Upper lobe of left lung (tissue), 6 donors: ENCODE results near the gene STING1. TPM values are rescaled to one million over a fixed set of nuclear protein-coding genes. Genes with fewer than 3 reads are reported as not detected.
A peak's percentile ranks its signal among the peaks of the same experiment; 100 is the strongest.

Experiments used
- ATAC-seq, 2 donors: fragments of 200-7000 bp; cut with Tn5 transposase; one replicate each; pipeline ENCODE4 v1.9.1; 2022; ENCODE audit warnings: mild to moderate bottlenecking in 2 of 2, moderate library complexity in 2 of 2; ENCODE audit not compliant: low FRiP score in 2 of 2
- DNase-seq, 2 donors: peaks; one replicate each; pipeline ENCODE4 v3.0.0-alpha.2; 2019 to 2020
- H3K27ac ChIP-seq, 4 donors: fragments of 200-600 bp; sonication (generic); one replicate each; pipeline ENCODE4 v1.5.1; 2016 to 2019
- H3K27me3 ChIP-seq, 4 donors: fragments of 200-600 bp; sonication (generic); one replicate each; pipeline ENCODE4 v1.5.1; 2017 to 2019
- H3K36me3 ChIP-seq, 4 donors: fragments of 200-600 bp; sonication (generic); one replicate each; pipeline ENCODE4 v1.5.1; 2016 to 2019
- H3K4me1 ChIP-seq, 4 donors: fragments of 200-600 bp; sonication (generic); one replicate each; pipeline ENCODE4 v1.5.1; 2018 to 2019
- H3K4me3 ChIP-seq, 4 donors: fragments of 200-600 bp; sonication (generic); one replicate each; pipeline ENCODE4 v1.5.1; 2017 to 2019; ENCODE audit warnings: mild to moderate bottlenecking in 2 of 4, moderate library complexity in 1 of 4
- H3K9me3 ChIP-seq, 4 donors: fragments of 200-600 bp; sonication (generic); one replicate each; pipeline ENCODE4 v1.5.1; 2018 to 2019
- EP300 ChIP-seq, 4 donors: sonication (generic); formaldehyde crosslinking; IDR thresholded peaks; one replicate each; pipeline ENCODE4 v1.5.1; 2017; ENCODE audit warnings: antibody characterized with exemption in 4 of 4, control low read depth in 2 of 4
- POLR2A ChIP-seq, 4 donors: fragments of 450-650 bp; IDR thresholded peaks; one replicate each; pipeline ENCODE4 v1.5.1; 2016 to 2017; ENCODE audit warnings: antibody characterized with exemption in 4 of 4, mild to moderate bottlenecking in 2 of 4
- POLR2AphosphoS5 ChIP-seq, 2 donors: sonication (generic); formaldehyde crosslinking; IDR thresholded peaks; one replicate each; pipeline ENCODE4 v1.5.1; 2017; ENCODE audit warnings: antibody characterized with exemption in 2 of 2
- WGBS, 2 donors: methylation state at CpG; one replicate each; pipeline ENCODE4 v1.1.5; 2017 to 2018; 5-methylcytosine and 5-hydroxymethylcytosine counted together
- total RNA-seq, 6 donors: library from RNA; depleted of rRNA in 4 of 6; stranded (reverse); fragments of >200 nt in 4 of 6; gene quantifications; one replicate each; pipeline versions ENCODE4 v1.1.0 to v1.2.1, GENCODE V29; 2016 to 2021
- TF ChIP-seq, protein P1 (sequence below), 6 experiments: fragments of 450-650 bp in 4 of 6; fragments of 200-600 bp in 2 of 6; sonication (generic) in 2 of 6; IDR thresholded peaks; one replicate each; pipeline ENCODE4 v1.5.1; 2016 to 2019; ENCODE audit warnings: antibody characterized with exemption in 6 of 6
- donor health status: DM: no; HTN: no; CAD: no; lungs with moderate emphysema.
- donor health status: DM: no; HTN: yes; CAD: no; lungs with severe emphysema.

Gene STING1
- total RNA-seq, 6 donors from 2014 or later = 70.3 to 141 (median 107) TPM

DNA sequence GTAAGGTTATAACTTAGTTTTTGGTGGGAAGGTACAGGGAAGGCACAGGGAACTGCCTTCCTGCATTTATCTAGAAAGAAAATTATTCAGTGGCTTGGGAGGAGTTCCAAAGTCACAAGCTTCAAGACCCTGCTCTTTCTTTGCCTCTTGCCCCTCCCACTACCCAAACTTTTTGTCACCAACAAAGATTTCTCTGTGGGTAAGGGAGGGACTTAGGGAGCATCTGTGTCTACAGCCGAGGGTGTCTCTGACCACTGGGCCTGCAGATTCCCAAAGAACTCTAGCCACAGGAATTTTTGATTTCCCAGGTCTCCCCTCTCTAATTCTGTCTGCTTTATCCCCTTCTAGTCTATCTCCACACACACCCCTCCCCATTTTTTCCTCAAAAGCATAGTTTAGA is 22.1 kb downstream of the STING1 start:
- WGBS, 2 donors = 56 to 80% methylated on average over 1 of the region's 1 CpG
- ATAC-seq = no peak
- peak overlapping the region in 2 of 4 donors; percentile 36 to 52 for H3K4me3 ChIP-seq
- DNase-seq = no peak
- no peaks in the 10 kb centered on the region for H3K27me3 ChIP-seq
- H3K27ac ChIP-seq = peak overlapping the region; percentile 72 to 86 (median 80)
- H3K4me1 ChIP-seq = peaks cover 13 to 35% (median 21%) of the 10 kb centered on the region in 4 donors
- peaks cover 0 to 10% (median 0%) of the 10 kb centered on the region in 4 donors for H3K36me3 ChIP-seq
- TF ChIP-seq, protein P1, sequence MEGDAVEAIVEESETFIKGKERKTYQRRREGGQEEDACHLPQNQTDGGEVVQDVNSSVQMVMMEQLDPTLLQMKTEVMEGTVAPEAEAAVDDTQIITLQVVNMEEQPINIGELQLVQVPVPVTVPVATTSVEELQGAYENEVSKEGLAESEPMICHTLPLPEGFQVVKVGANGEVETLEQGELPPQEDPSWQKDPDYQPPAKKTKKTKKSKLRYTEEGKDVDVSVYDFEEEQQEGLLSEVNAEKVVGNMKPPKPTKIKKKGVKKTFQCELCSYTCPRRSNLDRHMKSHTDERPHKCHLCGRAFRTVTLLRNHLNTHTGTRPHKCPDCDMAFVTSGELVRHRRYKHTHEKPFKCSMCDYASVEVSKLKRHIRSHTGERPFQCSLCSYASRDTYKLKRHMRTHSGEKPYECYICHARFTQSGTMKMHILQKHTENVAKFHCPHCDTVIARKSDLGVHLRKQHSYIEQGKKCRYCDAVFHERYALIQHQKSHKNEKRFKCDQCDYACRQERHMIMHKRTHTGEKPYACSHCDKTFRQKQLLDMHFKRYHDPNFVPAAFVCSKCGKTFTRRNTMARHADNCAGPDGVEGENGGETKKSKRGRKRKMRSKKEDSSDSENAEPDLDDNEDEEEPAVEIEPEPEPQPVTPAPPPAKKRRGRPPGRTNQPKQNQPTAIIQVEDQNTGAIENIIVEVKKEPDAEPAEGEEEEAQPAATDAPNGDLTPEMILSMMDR (IDR thresholded peaks at IDR 0.05) = no peak
- TF ChIP-seq POLR2A (IDR thresholded peaks at IDR 0.05) (no peak), EP300 (IDR thresholded peaks at IDR 0.05) (no peak), POLR2AphosphoS5 (IDR thresholded peaks at IDR 0.05) (no peak)
- H3K9me3 ChIP-seq = no peaks in the 10 kb centered on the region

DNA sequence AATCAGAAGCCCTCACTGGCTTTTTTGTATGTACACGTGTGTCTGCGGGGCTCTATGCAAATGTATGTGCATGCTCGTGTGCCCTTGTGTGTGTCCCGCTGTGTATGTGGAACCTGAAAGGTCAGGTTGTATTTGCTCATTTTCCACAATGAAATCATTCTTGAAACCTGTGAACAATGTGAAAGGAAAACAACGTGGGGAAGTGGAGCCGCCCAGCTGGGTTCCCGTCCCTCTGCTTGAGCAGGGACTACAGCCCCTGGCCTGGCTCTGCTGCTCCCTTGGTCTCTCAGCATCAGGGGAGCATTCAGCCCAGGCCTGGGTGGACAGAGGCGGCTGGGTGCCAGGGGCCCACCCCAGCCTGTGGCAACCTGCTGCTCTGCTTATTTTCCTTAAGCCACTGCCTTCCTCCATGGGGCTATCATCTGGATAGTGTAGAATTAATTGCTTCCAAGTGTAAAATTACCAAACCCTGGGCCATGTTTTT is 23.1 kb downstream of the STING1 start:
- Histone ChIP-seq H3K27ac (peak overlapping the region; percentile 59 to 86 (median 80)), H3K4me1 (peaks cover 13 to 35% (median 20%) of the 10 kb centered on the region in 4 donors), H3K4me3 (peak overlapping the region in 1 of 4 donors; percentile 52), H3K27me3 (no peaks in the 10 kb centered on the region), H3K36me3 (peaks cover 0 to 17% (median 1%) of the 10 kb centered on the region in 4 donors), H3K9me3 (no peaks in the 10 kb centered on the region)
- DNase-seq (peak; percentile 37 to 58), ATAC-seq (no peak)
- 59 to 81% methylated on average over 4 to 8 of the region's 8 CpGs for WGBS, 2 donors
- TF ChIP-seq, protein P1 (IDR thresholded peaks at IDR 0.05) = no peak
- TF ChIP-seq POLR2A (IDR thresholded peaks at IDR 0.05) (no peak), POLR2AphosphoS5 (IDR thresholded peaks at IDR 0.05) (peak in 1 of 2 donors; percentile 9)

DNA sequence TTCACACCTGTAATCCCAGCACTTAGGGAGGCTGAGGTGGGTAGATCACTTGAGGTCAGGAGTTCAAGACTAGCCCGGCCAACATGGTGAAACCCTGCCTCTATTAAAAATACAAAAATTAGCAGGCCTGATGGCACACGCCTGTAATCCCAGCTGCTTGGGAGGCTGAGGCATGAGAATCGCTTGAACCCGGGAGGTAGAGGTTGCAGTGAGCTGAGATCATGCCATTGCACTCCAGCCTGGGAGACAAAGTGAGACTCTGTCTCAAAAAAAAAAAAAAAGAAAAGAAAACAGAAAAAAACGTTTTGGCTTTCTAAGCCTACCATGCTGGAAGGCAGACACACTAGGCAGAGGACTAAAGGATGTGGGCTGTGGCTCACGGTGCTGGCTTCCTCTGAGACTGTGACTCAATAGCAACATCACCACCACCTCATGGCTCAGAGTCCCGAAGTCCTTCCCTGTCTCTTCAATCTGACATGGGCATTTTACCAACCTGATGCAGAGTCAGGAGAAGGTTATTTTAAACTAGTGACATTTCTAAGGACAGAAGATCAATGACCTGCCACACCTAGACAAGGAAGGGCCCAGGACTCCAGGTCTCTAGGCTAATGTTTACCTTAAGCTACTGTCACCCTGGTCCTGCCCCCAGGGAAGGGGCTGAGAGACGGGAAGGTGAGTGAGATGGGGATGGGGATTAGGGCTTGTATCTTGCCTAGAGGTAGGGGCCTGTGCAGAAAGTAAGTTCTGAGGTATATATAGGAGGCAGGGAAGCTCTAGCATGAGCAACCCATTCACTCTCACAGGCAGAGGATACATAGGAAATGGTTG is 23.8 kb downstream of the STING1 start:
- ATAC-seq = peak in 1 of 2 donors; percentile 65
- Histone ChIP-seq H3K36me3 (peaks cover 0 to 24% (median 3%) of the 10 kb centered on the region in 4 donors), H3K9me3 (no peaks in the 10 kb centered on the region), H3K4me3 (no peak overlapping the region), H3K27me3 (no peaks in the 10 kb centered on the region), H3K27ac (peak overlapping the region; percentile 59 to 86 (median 80)), H3K4me1 (peaks cover 13 to 35% (median 19%) of the 10 kb centered on the region in 4 donors)
- peak in 1 of 2 donors; percentile 69 for DNase-seq
- no peak for TF ChIP-seq POLR2A (IDR thresholded peaks at IDR 0.05)
- peak in 1 of 2 donors; percentile 48 for TF ChIP-seq POLR2AphosphoS5 (IDR thresholded peaks at IDR 0.05)
- WGBS, 2 donors = 56% methylated on average over 8 of the region's 8 CpGs

DNA sequence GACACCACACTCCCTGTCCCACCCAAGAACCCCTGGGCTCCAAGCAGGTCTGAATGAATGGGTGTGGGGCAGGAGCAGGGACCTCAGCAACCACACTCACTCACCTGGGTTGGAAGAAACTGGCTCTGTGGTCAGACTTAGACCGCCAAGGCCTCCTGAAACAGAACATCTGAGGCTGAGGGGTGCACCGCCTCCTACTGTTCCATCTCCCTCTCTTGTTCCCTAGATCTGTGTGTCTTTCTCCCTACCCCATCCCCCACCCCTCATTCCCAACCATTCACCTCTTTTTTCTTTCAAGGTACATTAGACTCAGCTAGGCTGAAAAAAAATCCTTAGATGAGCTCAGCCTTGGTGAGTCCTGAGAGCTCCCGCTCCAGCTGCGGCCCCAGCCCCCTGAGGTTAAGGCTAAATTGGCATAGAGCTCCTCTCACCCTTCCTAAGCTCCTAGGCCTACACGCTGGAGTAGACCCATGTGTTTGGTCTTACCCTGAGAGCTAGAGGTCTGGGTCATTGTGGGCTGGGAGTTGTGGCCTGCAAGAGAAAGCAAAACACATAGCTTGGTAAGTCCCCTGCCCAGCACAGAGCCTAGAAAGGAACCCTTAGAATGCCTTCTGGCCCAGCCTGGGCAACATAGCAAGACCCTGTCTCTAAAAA is 24.8 kb downstream of the STING1 start:
- ATAC-seq (no peak), DNase-seq (no peak)
- 96 to 100% methylated on average over 5 of the region's 5 CpGs for WGBS, 2 donors
- H3K27ac ChIP-seq = peak overlapping the region in 1 of 4 donors; percentile 86
- H3K36me3 ChIP-seq = peaks cover 0 to 27% (median 3%) of the 10 kb centered on the region in 4 donors
- peaks cover 13 to 35% (median 17%) of the 10 kb centered on the region in 4 donors for H3K4me1 ChIP-seq
- no peaks in the 10 kb centered on the region for H3K9me3 ChIP-seq
- TF ChIP-seq EP300 (IDR thresholded peaks at IDR 0.05) (no peak), POLR2AphosphoS5 (IDR thresholded peaks at IDR 0.05) (no peak), POLR2A (IDR thresholded peaks at IDR 0.05) (no peak)
- TF ChIP-seq, protein P1 (IDR thresholded peaks at IDR 0.05) = no peak
- H3K4me3 ChIP-seq = no peak overlapping the region
- H3K27me3 ChIP-seq = no peaks in the 10 kb centered on the region

DNA sequence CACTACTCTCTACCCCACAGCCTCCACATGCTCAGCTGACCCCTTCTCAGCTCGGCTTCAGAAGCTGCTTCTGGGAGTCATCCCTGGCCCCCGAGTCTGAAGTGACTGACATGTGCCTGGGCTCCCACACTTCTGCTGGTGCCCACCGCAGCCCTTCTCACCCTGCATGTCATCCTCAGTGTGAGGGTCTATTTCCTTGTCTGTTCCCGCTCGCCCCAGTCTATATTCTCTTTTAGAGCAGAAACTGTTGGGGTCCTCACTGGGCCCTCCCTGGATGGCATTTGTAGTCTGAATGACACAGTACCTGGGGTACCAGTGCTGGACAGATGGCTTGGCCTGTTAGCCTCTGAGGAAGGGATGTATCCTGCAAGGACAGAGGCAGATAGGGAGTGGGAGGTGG is 25.3 kb downstream of the STING1 start:
- Histone ChIP-seq H3K4me3 (no peak overlapping the region), H3K9me3 (no peaks in the 10 kb centered on the region), H3K4me1 (peaks cover 13 to 35% (median 17%) of the 10 kb centered on the region in 4 donors), H3K36me3 (peaks cover 0 to 29% (median 3%) of the 10 kb centered on the region in 4 donors), H3K27me3 (no peaks in the 10 kb centered on the region), H3K27ac (peak overlapping the region in 1 of 4 donors; percentile 86)
- no peak for DNase-seq
- TF ChIP-seq EP300 (IDR thresholded peaks at IDR 0.05) (no peak), POLR2A (IDR thresholded peaks at IDR 0.05) (no peak), POLR2AphosphoS5 (IDR thresholded peaks at IDR 0.05) (no peak)
- TF ChIP-seq, protein P1 (IDR thresholded peaks at IDR 0.05) = no peak
- no peak for ATAC-seq
- 95 to 96% methylated on average over 5 of the region's 5 CpGs for WGBS, 2 donors
